ENCODE results near the gene CABS1. TPM values are rescaled to one million over a fixed set of nuclear protein-coding genes. Genes with fewer than 3 reads are reported as not detected.

CABS1 gene
- polyA plus RNA-seq, 1 experiment, result not detected

GRCh38 chr4:70299643-70300042 is 35.1 kb upstream of the CABS1 start:
- ChIA-PET POLR2A (no interaction called here), CTCF (interaction anchor here (0.7 kb wide), 1 partner anchor 163 kb away, joined by 3 read pairs; no protein-coding TSS in a partner anchor)
- no peaks in the 10 kb centered on the region for H3K36me3 ChIP-seq (ENCODE audit: control insufficient read depth, insufficient read depth, low read length)
- H3K27me3 ChIP-seq (ENCODE audit: control insufficient read depth, insufficient read depth, low read length), result no peaks in the 10 kb centered on the region
- no peak for DNase-seq (ENCODE audit: low read depth)
- no peak overlapping the region for H3K4me3 ChIP-seq (ENCODE audit: low read depth, low read length)
- no peak for TF ChIP-seq CTCF (IDR thresholded peaks at IDR 0.05; ENCODE audit: insufficient read depth, low read depth, low read length)

- H3K4me3 ChIP-seq (ENCODE audit: low read depth, low read length), result no peak overlapping the region
- no peaks in the 10 kb centered on the region for H3K36me3 ChIP-seq (ENCODE audit: control insufficient read depth, insufficient read depth, low read length)
- H3K27me3 ChIP-seq (ENCODE audit: control insufficient read depth, insufficient read depth, low read length), result no peaks in the 10 kb centered on the region
- no peak for DNase-seq (ENCODE audit: low read depth)
- no peak for TF ChIP-seq CTCF (IDR thresholded peaks at IDR 0.05; ENCODE audit: insufficient read depth, low read depth, low read length)
- ChIA-PET POLR2A (no interaction called here), CTCF (interaction anchor here (0.7 kb wide), 1 partner anchor 163 kb away, joined by 3 read pairs; no protein-coding TSS in a partner anchor)
Measured at GRCh38 chr4:70300215-70300614, 34.6 kb upstream of the CABS1 start.

GRCh38 chr4:70303090-70303489 is 31.7 kb upstream of the CABS1 start:
- no peak for DNase-seq (ENCODE audit: low read depth)
- Histone ChIP-seq H3K4me3 (ENCODE audit: low read depth, low read length) (no peak overlapping the region), H3K36me3 (ENCODE audit: control insufficient read depth, insufficient read depth, low read length) (no peaks in the 10 kb centered on the region), H3K27me3 (ENCODE audit: control insufficient read depth, insufficient read depth, low read length) (no peaks in the 10 kb centered on the region)
- POLR2A ChIA-PET, result no interaction called here
- TF ChIP-seq CTCF (IDR thresholded peaks at IDR 0.05; ENCODE audit: insufficient read depth, low read depth, low read length), result no peak
- CTCF ChIA-PET, result no interaction called here

- no peaks in the 10 kb centered on the region for H3K36me3 ChIP-seq (ENCODE audit: control insufficient read depth, insufficient read depth, low read length)
- no peaks in the 10 kb centered on the region for H3K27me3 ChIP-seq (ENCODE audit: control insufficient read depth, insufficient read depth, low read length)
- no peak for DNase-seq (ENCODE audit: low read depth)
- ChIA-PET POLR2A (no interaction called here), CTCF (no interaction called here)
- H3K4me3 ChIP-seq (ENCODE audit: low read depth, low read length), result no peak overlapping the region
- TF ChIP-seq CTCF (IDR thresholded peaks at IDR 0.05; ENCODE audit: insufficient read depth, low read depth, low read length), result no peak
Measured at GRCh38 chr4:70305601-70306000, 29.2 kb upstream of the CABS1 start.

- no peak for DNase-seq (ENCODE audit: low read depth)
- CTCF ChIA-PET, result no interaction called here
- no peak for TF ChIP-seq CTCF (IDR thresholded peaks at IDR 0.05; ENCODE audit: insufficient read depth, low read depth, low read length)
Measured at GRCh38 chr4:70306076-70306475, 28.7 kb upstream of the CABS1 start.

More at GRCh38 chr4:70306076-70306475, 28.7 kb upstream of the CABS1 start:
- H3K27me3 ChIP-seq (ENCODE audit: control insufficient read depth, insufficient read depth, low read length), result no peaks in the 10 kb centered on the region
- no peak overlapping the region for H3K4me3 ChIP-seq (ENCODE audit: low read depth, low read length)
- POLR2A ChIA-PET, result no interaction called here
- H3K36me3 ChIP-seq (ENCODE audit: control insufficient read depth, insufficient read depth, low read length), result no peaks in the 10 kb centered on the region
